ENCODE data around the gene CNOT6.
"Not testable (repeated sequence)": the region's sequence is repeated elsewhere in the genome, so short reads cannot be mapped to it uniquely, and the experiment has no call there.

CNOT6 gene

DNA sequence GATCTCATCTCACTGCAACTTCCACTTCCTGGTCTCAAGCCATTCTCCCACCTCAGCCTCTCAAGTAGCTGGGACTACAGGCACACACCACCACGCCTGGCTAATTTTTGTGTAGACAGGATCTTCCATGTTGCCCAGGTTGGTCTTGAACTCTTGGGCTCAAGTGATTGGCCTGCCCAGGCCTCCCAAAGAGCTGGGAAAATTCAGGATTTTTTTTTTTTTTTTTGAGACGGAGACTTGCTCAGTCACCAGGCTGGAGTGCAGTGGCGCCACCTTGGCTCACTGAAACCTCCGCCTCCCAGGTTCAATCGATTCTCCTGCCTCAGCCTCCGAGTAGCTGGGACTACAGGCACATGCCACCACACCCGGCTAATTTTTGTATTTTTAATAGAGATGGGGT, 21.8 kb downstream of the CNOT6 start:
- in situ Hi-C loops (cut with MboI; ENCODE audit: low sequenced_read_pairs), result not testable (repeated sequence)

DNA sequence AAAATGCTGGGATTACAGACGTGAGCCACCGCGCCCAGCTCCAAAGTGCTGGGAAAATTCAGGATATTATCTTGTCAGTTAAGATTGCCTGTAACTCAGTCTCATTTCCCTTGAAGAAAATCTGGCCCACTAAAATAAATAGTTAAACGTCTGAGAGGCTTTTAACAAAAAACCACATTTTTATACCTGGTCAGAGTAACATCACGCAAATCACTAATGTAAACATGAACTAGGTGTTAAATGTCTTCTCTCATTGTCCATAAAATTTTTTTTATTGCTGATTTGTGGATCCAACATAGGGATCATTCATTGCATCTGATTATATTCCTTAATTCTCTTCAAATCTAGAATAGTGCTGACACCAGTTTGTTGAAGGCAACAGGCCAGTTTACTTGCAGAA, 22.3 kb downstream of the CNOT6 start:
- in situ Hi-C loops (cut with MboI; ENCODE audit: low sequenced_read_pairs), result no loop called here

DNA sequence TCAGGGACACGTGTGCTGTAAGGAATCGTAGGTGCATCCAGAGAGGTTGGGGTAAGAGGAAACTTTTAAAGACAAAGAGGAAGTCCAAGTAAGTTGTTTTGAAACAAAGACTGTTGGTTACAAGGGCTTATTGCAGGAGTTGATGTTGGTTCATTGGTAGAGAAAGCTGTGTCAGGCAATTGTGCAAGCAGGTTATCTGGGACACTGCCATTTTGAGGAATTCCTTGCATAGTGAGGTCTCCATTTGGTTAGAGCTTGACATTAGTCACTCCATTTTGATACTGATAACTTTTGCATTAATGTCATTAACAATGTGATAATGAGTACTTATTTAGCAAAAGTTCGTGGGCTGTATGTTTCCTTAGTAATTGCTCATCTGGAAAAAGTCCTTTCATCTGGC, 24.9 kb downstream of the CNOT6 start:
- in situ Hi-C loops (cut with MboI; ENCODE audit: low sequenced_read_pairs), result no loop called here

DNA sequence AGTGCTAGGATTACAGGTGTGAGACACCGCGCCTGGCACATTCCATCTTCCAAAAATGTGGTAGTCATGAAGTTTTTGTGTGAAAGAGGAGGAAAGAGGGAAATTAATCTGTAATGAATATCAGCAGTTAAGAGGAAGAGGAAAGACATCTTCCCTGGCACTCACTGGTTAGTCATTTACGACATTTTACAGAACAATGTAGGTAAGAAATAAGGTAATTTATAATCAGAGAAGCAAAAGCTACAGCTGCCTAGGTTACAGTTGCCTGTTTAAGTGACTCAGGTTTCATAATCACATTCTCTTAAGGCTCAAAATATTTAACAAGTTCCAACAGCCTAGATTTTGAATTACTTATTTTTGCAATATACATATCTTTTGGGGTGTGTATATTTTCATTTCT, 26.9 kb downstream of the CNOT6 start:
- in situ Hi-C loops (cut with MboI; ENCODE audit: low sequenced_read_pairs), result no loop called here

DNA sequence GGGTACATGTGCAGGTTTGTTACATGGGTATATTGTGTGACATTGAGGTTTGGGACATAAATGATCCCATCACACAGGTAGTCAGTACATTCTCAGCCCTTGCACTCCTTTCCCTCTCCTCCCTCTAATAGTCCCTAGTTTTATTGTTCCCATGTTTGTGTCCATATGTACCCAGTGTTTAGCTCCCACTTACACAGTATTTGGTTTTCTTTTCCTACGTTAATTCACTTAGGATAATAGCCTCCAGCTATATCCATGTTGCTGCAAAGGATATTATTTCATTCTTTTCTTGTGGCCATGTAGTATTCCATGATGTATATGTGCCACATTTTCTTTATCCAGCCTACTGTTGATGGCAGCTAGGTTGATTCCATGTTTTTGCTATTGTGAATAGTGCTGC, 27.4 kb downstream of the CNOT6 start:
- in situ Hi-C loops (cut with MboI; ENCODE audit: low sequenced_read_pairs), result no loop called here

DNA sequence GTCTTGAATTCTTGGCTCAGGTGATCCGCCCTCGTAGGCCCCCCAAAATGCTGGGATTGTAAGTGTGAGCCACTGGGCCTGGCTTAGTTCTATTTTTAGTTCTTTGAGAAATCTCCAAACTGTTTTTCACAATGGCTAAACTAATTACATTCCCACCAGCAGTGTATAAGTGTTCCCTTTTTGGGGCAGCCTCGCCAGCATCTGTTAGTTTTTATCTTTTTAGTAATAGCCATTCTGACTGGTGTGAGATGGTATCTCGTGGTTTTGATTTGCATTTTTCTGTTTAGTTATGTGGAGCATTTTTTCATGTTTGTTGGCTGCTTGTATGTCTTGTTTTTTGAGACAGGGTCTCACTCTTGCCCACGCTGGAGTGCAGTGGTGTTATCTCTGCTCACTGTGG, 28.2 kb downstream of the CNOT6 start:
- in situ Hi-C loops (cut with MboI; ENCODE audit: low sequenced_read_pairs), result no loop called here

DNA sequence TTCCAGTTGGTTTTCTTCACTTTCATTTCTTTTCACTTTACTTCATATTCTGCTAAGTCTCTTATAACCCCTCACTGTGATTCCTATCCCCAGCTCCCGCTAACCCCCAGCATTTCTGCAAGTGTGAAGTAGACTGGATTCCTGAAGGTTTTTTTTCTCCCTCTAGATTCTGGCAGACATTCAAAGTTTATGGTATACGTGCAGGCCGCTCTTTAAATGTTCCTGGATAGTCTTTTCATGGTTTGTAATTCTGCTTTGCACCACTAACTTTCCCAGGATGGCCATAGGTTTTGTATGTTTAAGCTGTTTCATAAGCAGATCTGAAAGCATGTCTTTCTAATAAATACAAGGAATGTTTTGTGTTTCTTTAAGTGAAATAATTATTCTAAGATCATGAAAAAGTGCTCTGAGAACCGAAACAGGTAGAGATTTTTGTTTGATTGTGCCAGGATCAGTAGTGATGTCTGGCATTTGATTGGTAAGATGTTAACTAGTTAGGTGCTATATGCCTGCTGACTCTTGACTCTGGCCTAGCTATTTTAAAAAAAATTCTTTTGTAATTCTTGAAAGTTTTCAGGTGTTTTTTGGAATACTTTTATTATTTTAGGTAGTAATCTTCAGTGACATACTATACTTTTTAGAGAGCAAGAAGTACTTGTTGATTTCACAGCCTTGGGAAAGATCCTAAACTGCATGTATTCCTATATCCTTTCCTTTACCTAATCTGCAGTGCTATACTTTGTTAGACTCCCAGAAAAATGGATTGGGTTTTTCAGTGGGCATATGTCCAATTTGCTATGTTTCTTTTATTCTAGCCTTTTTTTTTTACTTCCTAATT, 29.7 kb downstream of the CNOT6 start:
- in situ Hi-C loops (cut with MboI; ENCODE audit: low sequenced_read_pairs), result no loop called here

DNA sequence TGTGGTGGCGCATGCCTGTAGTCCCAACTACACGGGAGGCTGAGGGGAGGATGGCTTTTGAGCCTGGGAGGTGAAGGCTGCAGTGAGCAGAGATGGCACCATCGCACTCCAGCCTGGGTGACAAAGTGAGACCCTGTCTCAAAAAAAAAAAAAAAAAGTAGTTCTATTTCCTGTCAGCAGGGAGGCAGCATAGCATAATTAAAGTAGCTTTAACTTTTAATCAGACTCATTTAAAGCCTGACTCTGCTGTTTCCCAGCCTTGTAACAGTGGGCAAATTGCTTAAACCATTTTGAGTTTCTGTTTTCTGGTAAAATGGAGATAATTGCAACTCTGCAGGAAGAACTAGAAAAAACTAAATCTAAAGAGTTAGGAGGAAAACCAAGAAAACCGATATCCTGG, 31.2 kb downstream of the CNOT6 start:
- in situ Hi-C loops (cut with MboI; ENCODE audit: low sequenced_read_pairs), result no loop called here

DNA sequence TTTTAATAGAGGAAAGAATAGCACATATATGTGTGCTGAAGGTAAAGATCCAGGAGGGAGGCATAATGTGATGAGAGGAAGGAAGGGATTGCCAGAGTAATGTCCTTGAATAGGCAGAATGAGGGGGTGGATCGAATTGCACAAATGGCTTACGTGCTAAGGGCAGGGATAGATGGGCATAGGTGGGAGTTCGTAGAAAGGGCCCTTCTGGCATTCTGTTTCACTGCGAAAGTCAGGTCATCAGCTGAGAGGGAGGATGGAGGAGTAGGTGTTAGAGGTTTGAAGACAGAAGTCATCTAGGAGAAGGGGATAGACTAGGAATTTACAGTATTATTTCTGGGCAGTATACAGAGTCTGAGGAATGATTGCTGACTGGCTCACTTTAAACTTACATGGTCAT, 32.1 kb downstream of the CNOT6 start:
- in situ Hi-C loops (cut with MboI; ENCODE audit: low sequenced_read_pairs), result no loop called here

DNA sequence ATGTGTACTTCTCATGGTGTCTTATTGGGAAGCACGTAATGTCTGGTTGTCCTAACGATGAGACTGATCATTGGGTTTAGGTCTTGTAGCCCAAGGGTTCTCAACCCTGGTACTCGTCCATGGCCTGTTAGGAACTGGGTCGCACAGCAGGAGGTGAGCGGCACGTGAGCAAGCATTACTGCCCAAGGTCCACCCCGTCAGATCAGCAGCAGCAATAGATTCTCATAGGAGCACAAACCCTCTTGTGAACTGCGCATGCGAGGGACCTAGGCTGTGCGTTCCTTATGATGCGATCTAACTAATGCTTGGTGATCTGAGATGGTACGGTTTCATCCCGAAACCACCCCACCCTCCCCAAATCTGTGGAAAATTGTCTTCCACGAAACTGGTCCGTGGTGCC, 33.5 kb downstream of the CNOT6 start:
- in situ Hi-C loops (cut with MboI; ENCODE audit: low sequenced_read_pairs), result no loop called here

DNA sequence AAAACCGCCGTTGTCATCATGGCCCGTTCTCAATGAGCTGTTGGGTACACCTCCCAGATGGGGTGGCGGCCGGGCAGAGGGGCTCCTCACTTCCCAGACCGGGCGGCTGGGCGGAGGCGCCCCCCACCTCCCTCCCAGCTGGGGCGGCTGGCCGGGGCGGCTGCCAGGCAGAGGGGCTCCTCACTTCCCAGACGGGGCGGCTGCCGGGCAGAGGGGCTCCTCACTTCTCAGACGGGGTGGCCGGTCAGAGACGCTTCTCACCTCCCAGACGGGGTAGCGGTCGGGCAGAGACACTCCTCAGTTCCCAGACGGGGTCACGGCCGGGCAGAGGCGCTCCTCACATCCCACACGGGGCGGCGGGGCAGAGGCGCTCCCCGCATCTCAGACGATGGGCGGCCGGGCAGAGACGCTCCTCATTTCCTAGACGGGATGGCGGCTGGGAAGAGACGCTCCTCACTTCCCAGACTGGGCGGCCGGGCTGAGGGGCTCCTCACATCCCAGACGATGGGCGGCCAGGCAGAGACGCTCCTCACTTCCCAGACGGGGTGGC, 36.9 kb downstream of the CNOT6 start:
- in situ Hi-C loops (cut with MboI; ENCODE audit: low sequenced_read_pairs), result not testable (repeated sequence)

DNA sequence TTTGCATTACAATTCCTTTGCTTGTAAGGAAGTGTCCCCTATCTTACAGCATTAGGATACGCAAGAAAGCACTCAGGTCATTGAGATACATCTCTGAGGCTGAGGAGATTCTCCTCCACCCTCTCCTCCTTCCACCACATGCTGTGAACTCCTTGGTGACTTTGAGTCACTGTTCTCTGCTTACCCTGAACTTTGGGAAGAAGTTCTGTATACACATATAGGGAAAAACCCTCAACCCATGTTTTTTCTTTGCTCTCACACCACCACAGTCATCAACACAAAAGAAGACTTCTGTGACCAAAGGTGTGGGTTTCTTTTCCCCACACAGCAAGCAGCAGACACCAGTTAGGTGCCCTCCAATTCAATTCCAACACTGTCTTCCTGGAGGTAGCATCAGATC, 38.1 kb downstream of the CNOT6 start:
- in situ Hi-C loops (cut with MboI; ENCODE audit: low sequenced_read_pairs), result no loop called here

DNA sequence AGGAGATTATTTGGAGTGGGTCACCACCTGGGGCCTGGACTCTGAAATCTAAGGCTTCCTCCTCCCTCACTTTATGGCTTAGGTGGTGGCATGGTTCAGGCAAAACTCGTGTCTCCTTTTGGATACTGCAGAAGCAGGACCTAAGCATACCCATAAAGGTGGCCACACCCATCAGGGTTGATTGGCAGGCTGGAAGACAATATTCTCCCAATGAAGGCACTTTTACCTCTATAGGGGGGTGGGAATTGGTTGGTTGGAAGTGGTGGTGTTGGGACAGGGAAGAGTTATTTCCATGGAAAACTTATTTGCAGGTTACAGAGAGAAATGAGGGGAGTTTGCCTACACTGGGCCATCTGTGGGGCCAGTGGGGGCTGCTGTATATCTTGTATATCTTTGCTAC, 39.7 kb downstream of the CNOT6 start:
- in situ Hi-C loops (cut with MboI; ENCODE audit: low sequenced_read_pairs), result no loop called here

DNA sequence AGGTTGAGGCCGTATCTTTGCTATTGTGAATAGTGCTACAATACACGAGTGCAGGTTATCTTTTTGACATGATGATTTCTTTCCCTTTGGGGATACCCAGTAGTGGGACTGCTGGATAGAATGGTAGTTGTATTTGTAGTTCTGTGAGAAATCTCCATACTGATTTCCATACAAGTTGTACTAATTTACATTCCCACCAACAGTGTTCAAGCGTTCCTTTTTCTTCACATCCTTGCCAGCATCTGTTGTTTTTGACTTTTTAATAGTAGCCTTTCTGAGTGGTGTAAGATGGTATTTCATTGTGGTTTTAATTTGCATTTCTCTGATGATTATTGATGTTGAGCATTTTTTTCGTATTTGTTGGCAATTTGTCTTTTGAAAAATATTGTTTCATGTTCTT, 41.4 kb downstream of the CNOT6 start:
- in situ Hi-C loops (cut with MboI; ENCODE audit: low sequenced_read_pairs), result no loop called here

DNA sequence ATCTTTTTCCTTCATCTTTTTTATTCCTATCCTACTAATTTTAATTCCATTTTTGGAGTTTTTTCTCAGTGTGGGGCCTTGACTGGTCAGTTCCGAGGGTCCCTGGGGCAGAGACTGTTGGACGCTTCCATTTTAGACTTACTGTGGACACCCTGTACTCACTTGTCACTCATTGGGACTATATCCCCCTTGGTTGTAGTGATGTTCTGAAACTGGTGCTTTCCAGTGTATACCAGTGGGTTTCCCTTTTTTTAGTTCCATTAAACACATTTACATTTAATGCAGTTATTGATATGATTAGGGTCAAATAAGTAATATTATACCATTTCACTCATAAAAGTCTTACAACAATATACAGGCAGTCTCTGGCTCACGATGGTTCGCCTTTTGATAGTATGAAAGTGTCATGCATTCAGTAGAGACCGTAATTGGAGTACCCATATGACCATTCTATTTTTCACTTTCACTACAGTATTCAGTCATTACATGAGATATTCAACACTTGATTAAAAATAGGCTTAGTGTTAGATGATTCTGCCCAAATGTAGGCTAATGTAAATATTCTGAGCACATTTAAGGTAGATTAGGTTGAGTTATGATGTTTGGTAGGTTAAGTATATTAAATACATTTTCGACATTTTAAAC, 46.0 kb downstream of the CNOT6 start:
- in situ Hi-C loops (cut with MboI; ENCODE audit: low sequenced_read_pairs), result no loop called here

DNA sequence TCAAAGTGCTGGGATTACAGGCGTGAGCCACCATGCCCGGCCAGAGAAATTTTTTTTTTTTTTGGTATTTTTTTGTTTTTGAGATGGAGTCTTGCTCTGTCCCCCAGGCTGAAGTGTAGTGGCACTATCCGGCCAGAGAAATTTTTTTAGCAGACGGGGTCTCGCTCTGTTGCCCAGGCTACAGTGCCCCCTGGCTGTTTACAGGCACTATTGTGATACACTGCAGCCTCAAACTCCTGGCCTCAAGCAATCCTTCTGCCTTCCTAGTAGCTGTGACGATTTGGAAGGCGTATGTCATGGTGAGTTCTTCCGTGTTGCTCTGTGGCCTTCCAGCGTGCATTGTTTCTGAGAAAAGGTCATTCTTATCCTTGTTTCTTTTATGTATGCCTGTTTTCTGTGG, 47.5 kb downstream of the CNOT6 start:
- in situ Hi-C loops (cut with MboI; ENCODE audit: low sequenced_read_pairs), result no loop called here

DNA sequence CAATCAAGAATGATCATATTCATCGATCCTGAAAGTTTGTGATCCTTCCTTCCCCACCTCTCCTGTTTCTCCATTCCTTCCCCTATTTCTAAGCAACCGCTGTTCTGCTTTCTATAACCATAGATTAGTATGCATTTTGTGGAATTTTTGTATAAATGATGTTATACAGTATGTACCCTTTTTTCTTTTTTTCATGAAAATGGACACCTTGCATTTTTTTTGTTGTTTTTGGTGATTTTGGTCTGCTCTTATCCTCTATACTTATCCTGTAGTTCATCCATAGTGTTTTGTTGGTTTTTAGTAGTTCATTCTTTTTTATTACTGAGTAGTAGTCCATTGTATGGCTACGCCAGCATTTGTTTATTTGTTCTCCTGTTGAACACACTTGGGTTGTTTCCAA, 51.1 kb downstream of the CNOT6 start:
- in situ Hi-C loops (cut with MboI; ENCODE audit: low sequenced_read_pairs), result no loop called here

DNA sequence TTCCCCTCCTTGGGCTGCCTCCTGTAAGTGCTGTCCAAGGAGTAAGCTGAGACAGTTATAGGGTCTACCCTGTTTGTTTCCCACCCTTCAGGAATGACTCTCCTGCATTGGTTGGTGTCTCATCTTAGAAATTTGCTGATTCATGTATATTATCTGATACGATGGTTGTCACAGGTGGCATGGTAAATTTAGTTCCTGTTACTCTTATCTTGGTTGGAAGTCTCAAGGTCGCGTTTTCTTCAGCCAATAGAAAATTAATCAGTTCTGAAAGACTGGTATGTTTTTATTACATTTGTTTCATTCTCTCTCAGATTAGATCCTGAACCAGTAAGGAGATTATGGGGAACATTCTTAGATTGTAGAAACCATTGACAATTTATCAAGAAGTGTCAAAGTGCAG, 54.4 kb downstream of the CNOT6 start:
- in situ Hi-C loops (cut with MboI; ENCODE audit: low sequenced_read_pairs), result no loop called here

DNA sequence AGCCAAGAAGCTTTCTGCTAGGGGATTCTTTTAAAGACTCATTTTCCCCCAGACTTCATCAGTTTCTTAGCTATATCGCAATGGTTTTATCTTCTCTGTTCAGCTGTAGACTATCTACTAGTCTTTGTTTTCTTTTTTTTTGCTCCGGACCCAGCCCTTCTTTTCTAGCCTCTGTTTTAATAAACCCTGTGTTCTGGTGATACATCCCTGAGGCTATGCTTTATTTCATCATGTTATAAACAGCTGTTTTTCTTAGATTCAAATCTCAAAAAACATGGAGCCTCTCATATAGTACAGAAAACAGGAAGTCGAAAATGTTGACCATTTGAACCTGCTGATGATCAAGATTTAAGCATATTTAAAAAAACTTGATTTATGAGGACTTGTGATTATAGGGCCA, 59.4 kb downstream of the CNOT6 start:
- in situ Hi-C loops (cut with MboI; ENCODE audit: low sequenced_read_pairs), result no loop called here

DNA sequence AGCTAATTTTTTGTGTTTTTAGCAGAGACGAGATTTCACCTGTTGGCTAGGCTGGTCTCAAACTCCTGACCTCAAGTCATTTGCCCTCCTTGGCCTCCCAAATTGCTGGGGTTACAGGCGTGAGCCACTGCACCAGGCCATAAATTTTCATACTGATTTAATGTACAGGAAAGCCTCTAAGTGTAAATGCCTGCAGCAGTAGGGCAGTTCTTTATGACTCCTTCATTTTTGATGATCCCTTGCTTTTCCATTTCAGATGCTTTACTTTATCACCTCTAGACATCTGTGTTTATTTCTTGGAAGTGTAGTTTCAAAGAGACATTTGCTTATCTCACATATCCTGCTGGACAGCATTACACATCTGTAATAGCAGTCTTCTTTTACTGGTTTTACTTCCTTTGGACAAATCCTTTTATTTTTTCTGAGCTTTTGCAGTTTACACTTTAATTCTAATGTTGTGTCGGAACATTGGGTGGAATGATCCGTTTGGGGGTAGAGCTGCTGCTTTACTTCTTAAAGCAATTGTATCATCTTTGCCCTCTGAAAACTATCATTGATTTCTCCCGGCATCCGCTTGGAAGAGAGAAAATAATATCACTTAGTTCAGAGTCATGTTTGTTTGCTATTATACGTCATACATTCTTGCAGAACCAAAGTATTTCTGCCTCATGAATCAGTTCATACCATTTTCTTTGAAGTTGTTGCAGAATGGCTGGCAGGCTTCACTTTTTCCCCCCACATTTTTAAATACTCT, 61.2 kb downstream of the CNOT6 start:
- in situ Hi-C loops (cut with MboI; ENCODE audit: low sequenced_read_pairs), result no loop called here

DNA sequence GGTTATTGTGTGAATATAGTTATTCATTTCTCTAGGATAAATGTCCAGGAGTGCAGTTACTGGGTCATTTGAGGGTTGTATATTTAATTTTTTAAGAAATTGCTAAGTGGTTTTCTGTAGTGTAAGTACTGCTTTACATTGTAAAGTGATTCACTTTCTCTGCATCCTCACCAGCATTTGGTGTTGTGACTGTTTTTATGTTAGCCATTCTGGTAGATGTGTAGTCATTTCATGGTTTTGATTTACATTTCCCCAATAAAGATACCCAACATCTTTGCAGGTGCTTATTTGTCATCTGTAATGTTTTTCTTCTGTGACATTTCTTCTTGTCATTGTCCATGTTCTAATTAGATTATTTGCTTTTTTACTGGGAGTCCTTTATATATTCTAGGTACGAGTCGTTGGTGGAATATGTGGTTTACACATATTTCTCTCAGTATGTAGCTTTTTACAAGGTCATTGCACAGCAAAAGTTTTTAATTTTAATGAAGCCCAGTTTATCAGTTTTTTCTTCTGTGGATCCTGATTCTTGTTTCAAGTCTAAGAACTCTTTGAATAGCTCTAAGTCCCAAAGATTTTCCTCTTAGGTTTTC, 63.1 kb downstream of the CNOT6 start:
- in situ Hi-C loops (cut with MboI; ENCODE audit: low sequenced_read_pairs), result no loop called here

Data from HL-60/S4 treated with retinoic acid at 250 ng/mL for 4 days and 3 days (cell line).